H1 (cell line): ENCODE data around the gene ARHGAP22. TPM values are rescaled to one million over a fixed set of nuclear protein-coding genes. Genes with fewer than 3 reads are reported as not detected.

Experiments used
- ASH2L ChIP-seq: fragments of 200-600, 300-600 bp; sonication (generic); IDR thresholded peaks from one replicate; pipeline ENCODE4 v1.7.1; 2017; ENCODE audit warnings: low read length
- CREB1 ChIP-seq: IDR thresholded peaks from 2 replicates; pipeline ENCODE4 v1.6.1; 2012; ENCODE audit warnings: inconsistent platforms
- CTBP2 ChIP-seq: IDR thresholded peaks from 2 replicates; pipeline ENCODE4 v1.7.0; 2011; ENCODE audit warnings: borderline replicate concordance, mild to moderate bottlenecking, moderate library complexity, mixed read lengths, low read length; ENCODE audit not compliant: insufficient read depth, insufficient read length
- GABPA ChIP-seq: IDR thresholded peaks from 2 replicates; pipeline ENCODE4 v1.6.1; 2011; ENCODE audit warnings: mild to moderate bottlenecking, low read length, moderate library complexity, borderline replicate concordance; ENCODE audit not compliant: insufficient read depth
- GTF2F1 ChIP-seq: IDR thresholded peaks from 2 replicates; pipeline ENCODE4 v1.6.1; 2012; ENCODE audit warnings: low read depth, low read length, improper control_type of control experiment, borderline replicate concordance
- JUND ChIP-seq: IDR thresholded peaks from 2 replicates; pipeline ENCODE4 v1.6.1; 2011; ENCODE audit warnings: mild to moderate bottlenecking, improper control_type of control experiment, low read length
- KDM1A ChIP-seq: fragments of 200-600, 300-600 bp; sonication (generic); IDR thresholded peaks from 2 replicates; pipeline ENCODE4 v1.7.1; 2016; ENCODE audit warnings: mild to moderate bottlenecking, low read length, borderline replicate concordance
- KDM4A ChIP-seq: IDR thresholded peaks from one replicate; pipeline ENCODE4 v1.7.1; 2012; ENCODE audit warnings: low read depth, mild to moderate bottlenecking, moderate library complexity, low read length, inconsistent platforms; ENCODE audit not compliant: severe bottlenecking
- NANOG ChIP-seq: IDR thresholded peaks from 2 replicates; pipeline ENCODE4 v1.6.1; 2011; ENCODE audit warnings: low read length, low read depth, mild to moderate bottlenecking, inconsistent platforms; ENCODE audit not compliant: insufficient read depth, poor library complexity, severe bottlenecking
- POLR2A ChIP-seq, 2 experiments: IDR thresholded peaks; 1 replicate in 1 of 2; 2 replicates in 1 of 2; pipeline ENCODE4 v1.6.1; 2011; ENCODE audit warnings: low read depth in 2 of 2, low read length in 2 of 2, mild to moderate bottlenecking in 2 of 2; ENCODE audit errors: control extremely low read depth in 1 of 2
- SAP30 ChIP-seq: fragments of 300-600 bp; sonication (generic); IDR thresholded peaks from 2 replicates; pipeline ENCODE4 v1.7.1; 2012; ENCODE audit warnings: low read length, moderate library complexity, mild to moderate bottlenecking, inconsistent platforms; ENCODE audit not compliant: insufficient read depth, insufficient replicate concordance
- SIX5 ChIP-seq: IDR thresholded peaks from 2 replicates; pipeline ENCODE4 v1.6.1; 2011; ENCODE audit warnings: mild to moderate bottlenecking, low read depth, low read length
- SP2 ChIP-seq: IDR thresholded peaks from 2 replicates; pipeline ENCODE4 v1.6.1; 2012; ENCODE audit warnings: mild to moderate bottlenecking, low read length, inconsistent platforms
- SRF ChIP-seq: IDR thresholded peaks from 2 replicates; pipeline ENCODE4 v1.6.1; 2011; ENCODE audit warnings: mild to moderate bottlenecking, low read depth, low read length, moderate library complexity
- TAF1 ChIP-seq: IDR thresholded peaks from 2 replicates; pipeline ENCODE4 v1.6.1; 2011; ENCODE audit warnings: mild to moderate bottlenecking, low read depth, low read length
- TAF7 ChIP-seq: optimal IDR thresholded peaks from 2 replicates; pipeline ENCODE3; 2011; ENCODE audit warnings: low read depth, mild to moderate bottlenecking, inconsistent platforms, low read length, moderate library complexity, borderline replicate concordance
- TBP ChIP-seq: IDR thresholded peaks from 2 replicates; pipeline ENCODE4 v1.6.1; 2011; ENCODE audit warnings: low read depth, low read length, improper control_type of control experiment
- TCF12 ChIP-seq: IDR thresholded peaks from 2 replicates; pipeline ENCODE4 v1.6.1; 2011; ENCODE audit warnings: low read depth, mild to moderate bottlenecking, low read length
- TEAD4 ChIP-seq: IDR thresholded peaks from 2 replicates; pipeline ENCODE4 v1.6.1; 2012; ENCODE audit warnings: low read depth, low read length, inconsistent platforms, mixed read lengths
- polyA plus RNA-seq, 7 experiments: library from polyadenylated mRNA; depleted of rRNA in 3 of 7; stranded (reverse) in 5 of 7; unstranded in 2 of 7; fragments of >200 nt in 5 of 7; fragments of 200-250 nt in 2 of 7; gene quantifications; 1 replicate in 5 of 7; 2 replicates in 1 of 7; 4 replicates in 1 of 7; pipeline versions ENCODE4 v1.2.1 to v1.2.3, GENCODE V29; 2011 to 2013; ENCODE audit warnings: missing spikeins in 2 of 7, mixed read lengths in 2 of 7
- total RNA-seq: library from RNA; stranded (reverse); fragmentation: NEBNext Ultra II Directional; extraction: Animal tissue kit (Norgen Biotek cat#: 25700); gene quantifications from 2 replicates; pipeline ENCODE4 v1.2.1, GENCODE V29; 2021
- TF ChIP-seq, protein P1 (sequence below): IDR thresholded peaks from 2 replicates; pipeline ENCODE4 v1.6.1; 2012; ENCODE audit warnings: inconsistent platforms
- TF ChIP-seq, protein P2 (sequence below), 3 experiments: IDR thresholded peaks; 1 replicate in 2 of 3; 2 replicates in 1 of 3; pipeline versions ENCODE4 v1.5.1 to v1.6.1; 2011; ENCODE audit warnings: low read length in 3 of 3, mild to moderate bottlenecking in 3 of 3, inconsistent platforms in 2 of 3, low read depth in 1 of 3, moderate library complexity in 1 of 3; ENCODE audit not compliant: insufficient read depth in 1 of 3; ENCODE audit errors: control extremely low read depth in 1 of 3

ARHGAP22 gene
- total and polyA plus RNA-seq, 2 of the 8 experiments (the other 6 are each of a cell fraction or from before 2014, with no cell fraction given), result 3.6 to 11.2 TPM

DNA sequence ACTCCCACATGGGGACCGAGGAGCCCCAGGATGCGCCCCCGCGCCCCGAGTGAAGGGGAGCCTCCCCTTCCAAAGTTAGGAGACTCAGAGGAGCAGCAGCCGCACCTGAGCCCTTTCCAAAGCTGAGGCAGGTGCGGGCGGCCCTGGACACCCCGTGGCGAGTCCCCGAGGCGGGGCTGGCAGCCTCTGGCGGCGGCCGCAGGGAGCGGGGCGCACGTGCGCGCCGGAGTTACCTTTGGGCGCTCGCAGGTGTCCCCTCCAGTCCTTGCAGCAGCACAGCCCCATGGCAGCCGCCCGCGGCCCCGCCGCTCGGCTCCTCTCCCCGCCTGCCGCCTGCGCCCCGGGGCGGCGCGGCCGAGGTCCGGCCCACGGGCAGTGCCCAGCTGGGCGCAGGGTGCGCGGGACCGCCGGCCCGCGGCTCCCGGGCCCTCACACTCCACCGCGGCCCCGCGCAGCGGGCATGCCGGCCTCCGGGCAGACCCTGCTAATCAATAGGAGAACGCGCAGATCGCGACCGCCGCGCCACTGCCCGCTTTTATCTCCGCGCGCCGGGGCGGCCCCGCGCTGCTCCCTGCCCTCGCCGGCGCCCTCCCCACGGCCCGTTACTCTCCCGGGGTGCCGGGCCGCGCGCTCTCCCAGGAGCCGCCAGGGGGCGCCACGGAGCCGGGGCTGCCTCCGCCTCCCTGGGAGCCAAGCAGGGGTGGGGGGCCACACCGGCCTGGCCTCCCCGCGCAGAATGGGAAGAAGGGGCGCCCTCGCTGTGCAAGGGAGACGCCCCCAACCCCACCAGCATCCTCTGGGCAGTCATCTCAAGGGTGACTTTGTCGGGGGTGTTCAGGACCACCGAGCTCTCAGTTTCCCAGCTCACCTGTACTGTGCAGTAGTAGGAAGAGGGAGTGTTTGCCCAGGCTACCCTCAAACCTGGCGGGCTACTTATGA is 80.8 kb downstream of the ARHGAP22 start (continued):
- TF ChIP-seq GABPA (no peak), SRF (peak; percentile 49; the same call in 1 of the 2 replicates), SP2 (no peak), CREB1 (no peak), TCF12 (0 out of 2 replicates have a peak, but pooled peaks have one; percentile 7), GTF2F1 (no peak), JUND (no peak), KDM1A (no peak), ASH2L (no peak), POLR2A (IDR thresholded peaks at IDR 0.05; ENCODE audit: control extremely low read depth in 1 of 2, low read depth in 2 of 2, low read length in 2 of 2) (no peak), NANOG (peak; percentile 42), TBP (no peak), TAF7 (peak; percentile 48), CTBP2 (peak; percentile 25), KDM4A (peak; percentile 36), TEAD4 (no peak), TAF1 (no peak), SAP30 (no peak), SIX5 (no peak)
- TF ChIP-seq, protein P1, sequence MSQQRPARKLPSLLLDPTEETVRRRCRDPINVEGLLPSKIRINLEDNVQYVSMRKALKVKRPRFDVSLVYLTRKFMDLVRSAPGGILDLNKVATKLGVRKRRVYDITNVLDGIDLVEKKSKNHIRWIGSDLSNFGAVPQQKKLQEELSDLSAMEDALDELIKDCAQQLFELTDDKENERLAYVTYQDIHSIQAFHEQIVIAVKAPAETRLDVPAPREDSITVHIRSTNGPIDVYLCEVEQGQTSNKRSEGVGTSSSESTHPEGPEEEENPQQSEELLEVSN, result 0 out of 2 replicates have a peak, but pooled peaks have one; percentile 7
- TF ChIP-seq, protein P2, sequence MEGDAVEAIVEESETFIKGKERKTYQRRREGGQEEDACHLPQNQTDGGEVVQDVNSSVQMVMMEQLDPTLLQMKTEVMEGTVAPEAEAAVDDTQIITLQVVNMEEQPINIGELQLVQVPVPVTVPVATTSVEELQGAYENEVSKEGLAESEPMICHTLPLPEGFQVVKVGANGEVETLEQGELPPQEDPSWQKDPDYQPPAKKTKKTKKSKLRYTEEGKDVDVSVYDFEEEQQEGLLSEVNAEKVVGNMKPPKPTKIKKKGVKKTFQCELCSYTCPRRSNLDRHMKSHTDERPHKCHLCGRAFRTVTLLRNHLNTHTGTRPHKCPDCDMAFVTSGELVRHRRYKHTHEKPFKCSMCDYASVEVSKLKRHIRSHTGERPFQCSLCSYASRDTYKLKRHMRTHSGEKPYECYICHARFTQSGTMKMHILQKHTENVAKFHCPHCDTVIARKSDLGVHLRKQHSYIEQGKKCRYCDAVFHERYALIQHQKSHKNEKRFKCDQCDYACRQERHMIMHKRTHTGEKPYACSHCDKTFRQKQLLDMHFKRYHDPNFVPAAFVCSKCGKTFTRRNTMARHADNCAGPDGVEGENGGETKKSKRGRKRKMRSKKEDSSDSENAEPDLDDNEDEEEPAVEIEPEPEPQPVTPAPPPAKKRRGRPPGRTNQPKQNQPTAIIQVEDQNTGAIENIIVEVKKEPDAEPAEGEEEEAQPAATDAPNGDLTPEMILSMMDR (IDR thresholded peaks at IDR 0.05; ENCODE audit: control extremely low read depth in 1 of 3, insufficient read depth in 1 of 3, low read depth in 1 of 3, low read length in 3 of 3), result peak; percentile 56 to 82 (median 71)
